ENCODE results near the gene MCM7. TPM values are rescaled to one million over a fixed set of nuclear protein-coding genes. Genes with fewer than 3 reads are reported as not detected.

Gene MCM7
- total and polyA plus RNA-seq, 2 of the 13 experiments (the other 11 are each of a cell fraction or from before 2014, with no cell fraction given), result 84.5 to 214 TPM

GRCh38 chr7:100088621-100089457 lies 12.4 kb downstream of the MCM7 start, which contains the start of gene COPS6 (continued):
- TF ChIP-seq MYPOP (CRISPR knock-in tag; IDR thresholded peaks at IDR 0.05) (peak; percentile 78), ELF4 (CRISPR knock-in tag; IDR thresholded peaks at IDR 0.05; ENCODE audit: borderline replicate concordance) (no peak), ZNF616 (CRISPR knock-in tag; IDR thresholded peaks at IDR 0.05; ENCODE audit: low read depth) (peak; percentile 98), DNMT3B (CRISPR knock-in tag; conservative IDR thresholded peaks at IDR 0.05) (no peak; the same call in 1 of the 2 replicates), ZHX1 (CRISPR knock-in tag; IDR thresholded peaks at IDR 0.05; ENCODE audit: low read depth) (peak; percentile 93), FOXA3 (CRISPR knock-in tag; IDR thresholded peaks at IDR 0.05) (peak; percentile 54), TAF15 (IDR thresholded peaks at IDR 0.05; ENCODE audit: low read depth, low read length, poor library complexity, severe bottlenecking) (peak; percentile 66), ZNF724P (CRISPR knock-in tag; IDR thresholded peaks at IDR 0.05; ENCODE audit: borderline replicate concordance) (peak; percentile 96; the same call in 1 of the 2 replicates), HINFP (CRISPR knock-in tag; IDR thresholded peaks at IDR 0.05; ENCODE audit: low read depth) (peak; percentile 94), TARDBP (CRISPR knock-in tag; IDR thresholded peaks at IDR 0.05) (peak; percentile 66; the same call in 1 of the 2 replicates), KAT7 (CRISPR knock-in tag; IDR thresholded peaks at IDR 0.05; ENCODE audit: borderline replicate concordance) (peak; percentile 99; the same call in 1 of the 2 replicates), ZMYM2 (CRISPR knock-in tag; IDR thresholded peaks at IDR 0.05) (no peak), ZNF280D (CRISPR knock-in tag; IDR thresholded peaks at IDR 0.05) (0 out of 2 replicates have a peak, but pooled peaks have one; percentile 34), SIX1 (CRISPR knock-in tag; IDR thresholded peaks at IDR 0.05; ENCODE audit: borderline replicate concordance) (no peak), SP140L (CRISPR knock-in tag; IDR thresholded peaks at IDR 0.05; ENCODE audit: borderline replicate concordance) (no peak), ZNF383 (CRISPR knock-in tag; IDR thresholded peaks at IDR 0.05; ENCODE audit: borderline replicate concordance) (peak; percentile 40; the same call in 1 of the 2 replicates), RFX3 (CRISPR knock-in tag; IDR thresholded peaks at IDR 0.05) (no peak), E2F1 (CRISPR knock-in tag; IDR thresholded peaks at IDR 0.05) (peak; percentile 87), ZKSCAN8 (CRISPR knock-in tag; IDR thresholded peaks at IDR 0.05; ENCODE audit: borderline replicate concordance) (no peak)

Data from HepG2 (cell line).